Measurements from ENCODE around the gene DGCR8.

DGCR8 gene

GRCh38 chr22:20079745-20080444, at the start of gene DGCR8:
Gene DGCR8 (plus strand): TSS chr22:20080241. CDS start chr22:20085964, 5,723 bp downstream.
- peak; percentile 97 for DNase-seq (ENCODE audit: low spot score)

GRCh38 chr22:20031732-20032406, 48.2 kb upstream of the DGCR8 start:
- DNase-seq (ENCODE audit: low spot score): no peak

- DNase-seq (ENCODE audit: low spot score): no peak
These were observed 47.5 kb upstream of the DGCR8 start for GRCh38 chr22:20032407-20032991.

GRCh38 chr22:20033045-20033706, 46.9 kb upstream of the DGCR8 start:
- DNase-seq (ENCODE audit: low spot score): no peak

GRCh38 chr22:20034143-20034542, 45.9 kb upstream of the DGCR8 start:
- DNase-seq (ENCODE audit: low spot score): no peak

GRCh38 chr22:20035375-20036083, 44.5 kb upstream of the DGCR8 start:
- no peak for DNase-seq (ENCODE audit: low spot score)

- no peak for DNase-seq (ENCODE audit: low spot score)
These were observed 44.0 kb upstream of the DGCR8 start for GRCh38 chr22:20036084-20036482.

- DNase-seq (ENCODE audit: low spot score): no peak
These were observed 43.3 kb upstream of the DGCR8 start for GRCh38 chr22:20036535-20037392.

GRCh38 chr22:20037419-20037818, 42.6 kb upstream of the DGCR8 start:
- no peak for DNase-seq (ENCODE audit: low spot score)

- DNase-seq (ENCODE audit: low spot score): no peak
These were observed 41.5 kb upstream of the DGCR8 start for GRCh38 chr22:20038574-20038973.

GRCh38 chr22:20039683-20040325, 40.2 kb upstream of the DGCR8 start:
- no peak for DNase-seq (ENCODE audit: low spot score)

- DNase-seq (ENCODE audit: low spot score): no peak
These were observed 39.5 kb upstream of the DGCR8 start for GRCh38 chr22:20040327-20041200.

- no peak for DNase-seq (ENCODE audit: low spot score)
These were observed 36.7 kb upstream of the DGCR8 start for GRCh38 chr22:20043057-20043996.

GRCh38 chr22:20043997-20044342, 36.1 kb upstream of the DGCR8 start:
- no peak for DNase-seq (ENCODE audit: low spot score)

GRCh38 chr22:20044495-20045151, 35.4 kb upstream of the DGCR8 start:
- no peak for DNase-seq (ENCODE audit: low spot score)

GRCh38 chr22:20046730-20047129, 33.3 kb upstream of the DGCR8 start:
- no peak for DNase-seq (ENCODE audit: low spot score)

GRCh38 chr22:20051927-20052308, 28.1 kb upstream of the DGCR8 start:
- no peak for DNase-seq (ENCODE audit: low spot score)

Data from AG08395 (cell line).